CD14-positive monocyte (primary cell): Measurements from ENCODE around the gene VTI1B. TPM values are rescaled to one million over a fixed set of nuclear protein-coding genes. Genes with fewer than 3 reads are reported as not detected.

Experiments
- DNase-seq, 3 donors: peaks; one replicate each; pipeline ENCODE4 v3.0.0-alpha.2; 2011 to 2022
- H2AFZ ChIP-seq: 2 replicates; pipeline ENCODE4 v1.6.0; 2012; ENCODE audit warnings: mild to moderate bottlenecking, low read depth, low read length, inconsistent platforms; ENCODE audit not compliant: insufficient read depth, poor library complexity, severe bottlenecking
- H3K27ac ChIP-seq, 2 donors: 1 replicate in 1 of 2; 2 replicates in 1 of 2; pipeline ENCODE4 v1.5.1; 2012 to 2013; ENCODE audit warnings: low read length in 2 of 2, control low read depth in 1 of 2, inconsistent platforms in 1 of 2, low read depth in 1 of 2, mild to moderate bottlenecking in 1 of 2
- H3K27me3 ChIP-seq, 2 donors: one replicate each; pipeline versions ENCODE4 v1.6.0 to v1.6.1; 2011 to 2013; ENCODE audit warnings: low read length in 2 of 2; ENCODE audit not compliant: control insufficient read depth in 2 of 2, insufficient read depth in 2 of 2
- H3K36me3 ChIP-seq, 2 donors: replicated peaks in 1 of 2; 1 replicate in 1 of 2; 2 replicates in 1 of 2; pipeline versions ENCODE4 v1.5.1 to v1.6.1; 2012 to 2013; ENCODE audit warnings: low read length in 2 of 2, control low read depth in 1 of 2, inconsistent platforms in 1 of 2, mild to moderate bottlenecking in 1 of 2; ENCODE audit not compliant: insufficient read depth in 2 of 2, control insufficient read depth in 1 of 2
- H3K4me1 ChIP-seq, 2 donors: 1 replicate in 1 of 2; 2 replicates in 1 of 2; pipeline versions ENCODE4 v1.5.1 to v1.6.1; 2012 to 2013; ENCODE audit warnings: low read length in 2 of 2, control low read depth in 1 of 2, inconsistent platforms in 1 of 2, mild to moderate bottlenecking in 1 of 2, moderate library complexity in 1 of 2; ENCODE audit not compliant: insufficient read depth in 2 of 2, control insufficient read depth in 1 of 2
- H3K4me2 ChIP-seq: replicated peaks from 2 replicates; pipeline ENCODE3; 2012; ENCODE audit warnings: low read length, moderate library complexity, mild to moderate bottlenecking; ENCODE audit not compliant: poor library complexity, severe bottlenecking; ENCODE audit errors: extremely low read depth
- H3K4me3 ChIP-seq, 3 experiments: fragments of 200-600 bp in 1 of 3; sonication (generic) in 1 of 3; replicated peaks in 1 of 3; 1 replicate in 2 of 3; 2 replicates in 1 of 3; pipeline ENCODE4 v1.5.1; 2011 to 2013; ENCODE audit warnings: low read length in 3 of 3, mild to moderate bottlenecking in 3 of 3, control low read depth in 2 of 3, low read depth in 2 of 3, inconsistent platforms in 1 of 3, moderate library complexity in 1 of 3
- H3K79me2 ChIP-seq: 2 replicates; pipeline ENCODE4 v1.6.0; 2012; ENCODE audit warnings: mild to moderate bottlenecking, control low read depth, inconsistent platforms, low read length, moderate library complexity; ENCODE audit not compliant: insufficient read depth
- H3K9ac ChIP-seq: 2 replicates; pipeline ENCODE4 v1.6.0; 2017; ENCODE audit warnings: low read length, mild to moderate bottlenecking; ENCODE audit not compliant: insufficient read depth, poor library complexity, severe bottlenecking
- H3K9me3 ChIP-seq, 2 donors: replicated peaks in 1 of 2; 1 replicate in 1 of 2; 2 replicates in 1 of 2; pipeline versions ENCODE4 v1.5.1 to v1.6.1; 2012 to 2013; ENCODE audit warnings: low read length in 2 of 2, control low read depth in 1 of 2; ENCODE audit not compliant: control insufficient read depth in 1 of 2, insufficient read depth in 1 of 2
- H4K20me1 ChIP-seq: 2 replicates; pipeline ENCODE4 v1.6.0; 2012; ENCODE audit warnings: mild to moderate bottlenecking, low read length, control low read depth, moderate library complexity; ENCODE audit not compliant: insufficient read depth
- H3K27ac Mint-ChIP-seq, 7 donors: one replicate each; pipeline ENCODE4 v1.8.0; 2020; ENCODE audit warnings: mild to moderate bottlenecking in 7 of 7, mixed read lengths in 7 of 7, moderate library complexity in 6 of 7, inconsistent platforms in 2 of 7
- H3K27me3 Mint-ChIP-seq, 3 donors: one replicate each; pipeline ENCODE4 v1.8.0; 2021 to 2022; ENCODE audit warnings: low read depth in 3 of 3, mild to moderate bottlenecking in 3 of 3, mixed read lengths in 3 of 3, moderate library complexity in 3 of 3, inconsistent platforms in 1 of 3
- H3K36me3 Mint-ChIP-seq, 2 donors: one replicate each; pipeline ENCODE4 v1.8.0; 2020; ENCODE audit warnings: mixed read lengths in 2 of 2, inconsistent platforms in 1 of 2, mild to moderate bottlenecking in 1 of 2
- H3K4me1 Mint-ChIP-seq: one replicate; pipeline ENCODE4 v1.8.0; 2020; ENCODE audit warnings: mild to moderate bottlenecking, mixed read lengths
- H3K4me3 Mint-ChIP-seq, 2 donors: one replicate each; pipeline ENCODE4 v1.8.0; 2020; ENCODE audit warnings: mild to moderate bottlenecking in 2 of 2, mixed read lengths in 2 of 2, moderate library complexity in 1 of 2
- H3K9me3 Mint-ChIP-seq, 7 donors: one replicate each; pipeline ENCODE4 v1.8.0; 2020 to 2022; ENCODE audit warnings: mixed read lengths in 7 of 7, mild to moderate bottlenecking in 6 of 7, moderate library complexity in 6 of 7, inconsistent platforms in 2 of 7
- WGBS: methylation state at CpG from one replicate; pipeline ENCODE4 v1.1.5; 2013; ENCODE audit warnings: missing lambda C conversion rate; ENCODE audit not compliant: insufficient coverage; 5-methylcytosine and 5-hydroxymethylcytosine counted together
- intact Hi-C, 2 donors: fragments of 100-400 bp; cut with micrococcal nuclease; formaldehyde crosslinking; loops; one replicate each; pipeline versions ENCODE4 v1.15.0 to v1.15.1; 2023
- polyA plus RNA-seq, 3 donors: library from polyadenylated mRNA; depleted of rRNA in 1 of 3; unstranded in 2 of 3; stranded (reverse) in 1 of 3; fragments of 300-500 nt in 2 of 3; fragments of >200 nt in 1 of 3; fragmentation: Illumina TruSeq in 2 of 3; gene quantifications; 1 replicate in 2 of 3; 2 replicates in 1 of 3; pipeline ENCODE4 v1.2.3, GENCODE V29; 2012 to 2021
- TF ChIP-seq, protein P1 (sequence below): fragments of 200-600 bp; IDR thresholded peaks from one replicate; pipeline ENCODE4 v1.8.0; 2022; ENCODE audit warnings: antibody characterized with exemption, mild to moderate bottlenecking

The VTI1B gene
- polyA plus RNA-seq, 3 donors, result 31.3 to 84.7 (median 84.5) TPM

DNA sequence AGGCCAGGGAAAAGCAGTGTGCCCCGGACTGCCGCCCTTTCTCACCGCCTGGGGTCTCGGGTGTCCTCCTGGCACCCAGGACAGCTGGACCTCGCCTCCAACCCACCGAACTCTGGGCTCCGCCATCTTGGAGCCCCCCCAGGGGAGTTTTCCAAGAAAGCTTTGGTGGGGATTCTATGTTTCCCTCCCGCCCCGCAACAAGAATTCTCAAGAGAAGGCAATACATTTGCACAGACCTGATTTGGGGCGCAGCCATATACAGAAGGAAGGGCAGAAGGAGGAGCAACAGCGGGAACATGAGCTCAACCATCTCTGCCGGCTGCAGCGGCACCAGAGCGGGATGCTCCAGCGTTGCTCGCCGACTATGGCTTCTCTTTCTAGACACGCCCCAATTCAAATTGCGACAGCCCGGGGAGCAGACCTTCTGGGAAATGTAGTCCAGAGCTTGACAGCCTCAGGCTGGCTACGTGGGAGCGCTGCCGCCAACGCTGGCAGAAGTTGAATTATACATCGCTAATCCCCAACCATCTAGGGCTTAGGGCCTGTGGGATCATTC is 21.0 kb upstream of the VTI1B start, which contains the start of gene RDH11:
Gene RDH11 (minus strand): TSS at position 371 of the 556 bp plus-strand sequence. CDS start 61 bp downstream, at position 310.
- H3K9me3 ChIP-seq, result no peaks in the 10 kb centered on the region
- intact Hi-C loops, result loop anchor here in 1 of 2 donors (5.0 kb wide), 1 partner anchor 122 kb away; the partner anchor contains the start of genes RAD51B and ZFYVE26
- TF ChIP-seq, protein P1, sequence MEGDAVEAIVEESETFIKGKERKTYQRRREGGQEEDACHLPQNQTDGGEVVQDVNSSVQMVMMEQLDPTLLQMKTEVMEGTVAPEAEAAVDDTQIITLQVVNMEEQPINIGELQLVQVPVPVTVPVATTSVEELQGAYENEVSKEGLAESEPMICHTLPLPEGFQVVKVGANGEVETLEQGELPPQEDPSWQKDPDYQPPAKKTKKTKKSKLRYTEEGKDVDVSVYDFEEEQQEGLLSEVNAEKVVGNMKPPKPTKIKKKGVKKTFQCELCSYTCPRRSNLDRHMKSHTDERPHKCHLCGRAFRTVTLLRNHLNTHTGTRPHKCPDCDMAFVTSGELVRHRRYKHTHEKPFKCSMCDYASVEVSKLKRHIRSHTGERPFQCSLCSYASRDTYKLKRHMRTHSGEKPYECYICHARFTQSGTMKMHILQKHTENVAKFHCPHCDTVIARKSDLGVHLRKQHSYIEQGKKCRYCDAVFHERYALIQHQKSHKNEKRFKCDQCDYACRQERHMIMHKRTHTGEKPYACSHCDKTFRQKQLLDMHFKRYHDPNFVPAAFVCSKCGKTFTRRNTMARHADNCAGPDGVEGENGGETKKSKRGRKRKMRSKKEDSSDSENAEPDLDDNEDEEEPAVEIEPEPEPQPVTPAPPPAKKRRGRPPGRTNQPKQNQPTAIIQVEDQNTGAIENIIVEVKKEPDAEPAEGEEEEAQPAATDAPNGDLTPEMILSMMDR, result no peak
- H3K4me2 ChIP-seq, result peak within 1 kb of the TSS; percentile 90
- H3K27ac Mint-ChIP-seq, result peak within 1 kb of the TSS; percentile 69 to 93 (median 88)
- 2% methylated on average over 24 of the region's 25 CpGs for WGBS
- H2AFZ ChIP-seq, result peak within 1 kb of the TSS; percentile 84
- peak within 1 kb of the TSS; percentile 65 for H3K9ac ChIP-seq
- peaks cover 19 to 24% of the 10 kb centered on the region in 2 donors for H3K36me3 Mint-ChIP-seq
- DNase-seq, result peak; percentile 84 to 87 (median 84)
- peaks cover 6% of the 10 kb centered on the region for H4K20me1 ChIP-seq
- peaks cover 0 to 6% (median 2%) of the 10 kb centered on the region in 3 donors for H3K27me3 Mint-ChIP-seq
- H3K4me1 Mint-ChIP-seq, result peaks cover 28% of the 10 kb centered on the region
- peaks cover 15 to 24% of the 10 kb centered on the region in 2 donors for H3K36me3 ChIP-seq
- H3K9me3 Mint-ChIP-seq, result peaks cover 0 to 4% (median 0%) of the 10 kb centered on the region in 7 donors
- H3K4me3 ChIP-seq, result peak within 1 kb of the TSS; percentile 71 to 85 (median 72)
- no peaks in the 10 kb centered on the region for H3K27me3 ChIP-seq
- H3K4me3 Mint-ChIP-seq, result peak within 1 kb of the TSS; percentile 94
- peaks cover 20 to 33% of the 10 kb centered on the region in 2 donors for H3K4me1 ChIP-seq
- peak within 1 kb of the TSS; percentile 5 to 68 for H3K27ac ChIP-seq
- peaks cover 15% of the 10 kb centered on the region for H3K79me2 ChIP-seq

DNA sequence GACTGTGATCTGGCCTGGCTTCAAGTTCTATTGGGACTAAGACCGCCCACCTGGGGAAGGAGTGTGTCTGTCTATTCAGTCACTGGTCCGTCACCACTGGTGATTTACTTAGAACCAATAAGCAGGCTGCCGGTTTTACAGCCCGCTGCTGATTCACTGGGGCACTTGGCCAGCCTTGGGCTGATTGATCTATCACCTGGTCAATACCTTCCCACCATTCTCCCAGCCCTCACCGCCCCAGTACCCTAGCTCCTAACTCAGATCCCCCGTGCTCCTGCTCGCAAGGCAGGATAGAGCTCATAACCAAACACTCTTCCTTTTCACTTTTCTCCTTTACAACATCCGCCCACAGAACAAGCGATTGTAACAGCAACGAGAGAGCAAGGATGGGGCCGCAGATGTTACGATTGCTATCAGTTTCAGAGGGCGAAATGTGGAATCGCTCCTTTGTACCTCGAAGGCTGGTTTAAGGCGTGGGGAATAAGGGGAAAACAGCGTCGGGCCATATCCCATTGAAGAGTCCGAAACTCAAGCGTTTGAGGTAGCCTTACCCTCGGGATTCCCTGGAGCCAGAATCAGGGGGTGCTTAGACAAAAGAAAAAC is 20.5 kb upstream of the VTI1B start:
- H3K4me3 Mint-ChIP-seq, result peak overlapping the region; percentile 94
- Histone ChIP-seq H3K9ac (peak overlapping the region; percentile 65), H4K20me1 (peaks cover 6% of the 10 kb centered on the region), H3K36me3 (peaks cover 19 to 30% of the 10 kb centered on the region in 2 donors), H2AFZ (peak overlapping the region; percentile 84), H3K27me3 (no peaks in the 10 kb centered on the region), H3K4me1 (peaks cover 17 to 27% of the 10 kb centered on the region in 2 donors), H3K4me3 (peak overlapping the region; percentile 71 to 85 (median 72)), H3K4me2 (peak overlapping the region; percentile 90), H3K9me3 (no peaks in the 10 kb centered on the region), H3K27ac (peak overlapping the region; percentile 5 to 68), H3K79me2 (peaks cover 15% of the 10 kb centered on the region)
- intact Hi-C loops, result loop anchor here in 1 of 2 donors (5.0 kb wide), 1 partner anchor 122 kb away; the partner anchor contains the start of genes RAD51B and ZFYVE26
- H3K9me3 Mint-ChIP-seq, result peaks cover 0 to 2% (median 0%) of the 10 kb centered on the region in 7 donors
- peak; percentile 49 to 64 (median 50) for DNase-seq
- peak overlapping the region; percentile 69 to 93 (median 88) for H3K27ac Mint-ChIP-seq
- H3K27me3 Mint-ChIP-seq, result peaks cover 0 to 6% (median 2%) of the 10 kb centered on the region in 3 donors
- peaks cover 25 to 30% of the 10 kb centered on the region in 2 donors for H3K36me3 Mint-ChIP-seq
- peaks cover 23% of the 10 kb centered on the region for H3K4me1 Mint-ChIP-seq
- TF ChIP-seq, protein P1, result no peak
- under 1% methylated on average over 18 of the region's 21 CpGs for WGBS
